ENCODE results near the gene CLCA2.

Gene CLCA2

GRCh38 chr1:86453664-86454063 is 29.7 kb downstream of the CLCA2 start (continued):
- TF ChIP-seq, protein P1, sequence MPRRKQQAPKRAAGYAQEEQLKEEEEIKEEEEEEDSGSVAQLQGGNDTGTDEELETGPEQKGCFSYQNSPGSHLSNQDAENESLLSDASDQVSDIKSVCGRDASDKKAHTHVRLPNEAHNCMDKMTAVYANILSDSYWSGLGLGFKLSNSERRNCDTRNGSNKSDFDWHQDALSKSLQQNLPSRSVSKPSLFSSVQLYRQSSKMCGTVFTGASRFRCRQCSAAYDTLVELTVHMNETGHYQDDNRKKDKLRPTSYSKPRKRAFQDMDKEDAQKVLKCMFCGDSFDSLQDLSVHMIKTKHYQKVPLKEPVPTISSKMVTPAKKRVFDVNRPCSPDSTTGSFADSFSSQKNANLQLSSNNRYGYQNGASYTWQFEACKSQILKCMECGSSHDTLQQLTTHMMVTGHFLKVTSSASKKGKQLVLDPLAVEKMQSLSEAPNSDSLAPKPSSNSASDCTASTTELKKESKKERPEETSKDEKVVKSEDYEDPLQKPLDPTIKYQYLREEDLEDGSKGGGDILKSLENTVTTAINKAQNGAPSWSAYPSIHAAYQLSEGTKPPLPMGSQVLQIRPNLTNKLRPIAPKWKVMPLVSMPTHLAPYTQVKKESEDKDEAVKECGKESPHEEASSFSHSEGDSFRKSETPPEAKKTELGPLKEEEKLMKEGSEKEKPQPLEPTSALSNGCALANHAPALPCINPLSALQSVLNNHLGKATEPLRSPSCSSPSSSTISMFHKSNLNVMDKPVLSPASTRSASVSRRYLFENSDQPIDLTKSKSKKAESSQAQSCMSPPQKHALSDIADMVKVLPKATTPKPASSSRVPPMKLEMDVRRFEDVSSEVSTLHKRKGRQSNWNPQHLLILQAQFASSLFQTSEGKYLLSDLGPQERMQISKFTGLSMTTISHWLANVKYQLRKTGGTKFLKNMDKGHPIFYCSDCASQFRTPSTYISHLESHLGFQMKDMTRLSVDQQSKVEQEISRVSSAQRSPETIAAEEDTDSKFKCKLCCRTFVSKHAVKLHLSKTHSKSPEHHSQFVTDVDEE (CRISPR knock-in tag; IDR thresholded peaks at IDR 0.05) = no peak
- TF ChIP-seq PPARA (CRISPR knock-in tag; IDR thresholded peaks at IDR 0.05; ENCODE audit: borderline replicate concordance) = no peak
- no peak for TF ChIP-seq ZNF565 (CRISPR knock-in tag; conservative IDR thresholded peaks at IDR 0.05; ENCODE audit: low read depth)
- no peak for TF ChIP-seq OSR1 (CRISPR knock-in tag; IDR thresholded peaks at IDR 0.05)
- TF ChIP-seq CSDC2 (CRISPR knock-in tag; IDR thresholded peaks at IDR 0.05) = no peak
- TF ChIP-seq, protein P2, sequence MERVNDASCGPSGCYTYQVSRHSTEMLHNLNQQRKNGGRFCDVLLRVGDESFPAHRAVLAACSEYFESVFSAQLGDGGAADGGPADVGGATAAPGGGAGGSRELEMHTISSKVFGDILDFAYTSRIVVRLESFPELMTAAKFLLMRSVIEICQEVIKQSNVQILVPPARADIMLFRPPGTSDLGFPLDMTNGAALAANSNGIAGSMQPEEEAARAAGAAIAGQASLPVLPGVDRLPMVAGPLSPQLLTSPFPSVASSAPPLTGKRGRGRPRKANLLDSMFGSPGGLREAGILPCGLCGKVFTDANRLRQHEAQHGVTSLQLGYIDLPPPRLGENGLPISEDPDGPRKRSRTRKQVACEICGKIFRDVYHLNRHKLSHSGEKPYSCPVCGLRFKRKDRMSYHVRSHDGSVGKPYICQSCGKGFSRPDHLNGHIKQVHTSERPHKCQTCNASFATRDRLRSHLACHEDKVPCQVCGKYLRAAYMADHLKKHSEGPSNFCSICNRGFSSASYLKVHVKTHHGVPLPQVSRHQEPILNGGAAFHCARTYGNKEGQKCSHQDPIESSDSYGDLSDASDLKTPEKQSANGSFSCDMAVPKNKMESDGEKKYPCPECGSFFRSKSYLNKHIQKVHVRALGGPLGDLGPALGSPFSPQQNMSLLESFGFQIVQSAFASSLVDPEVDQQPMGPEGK (CRISPR knock-in tag; IDR thresholded peaks at IDR 0.05; ENCODE audit: borderline replicate concordance) = no peak
- TF ChIP-seq ZFP3 (CRISPR knock-in tag; IDR thresholded peaks at IDR 0.05) = no peak
- TF ChIP-seq ZFP30 (CRISPR knock-in tag; IDR thresholded peaks at IDR 0.05) = no peak

GRCh38 chr1:86455073-86455472 is 31.1 kb downstream of the CLCA2 start:
- ATAC-seq = no peak
- TF ChIP-seq ESRRG (CRISPR knock-in tag; IDR thresholded peaks at IDR 0.05) (no peak), ZC3H10 (CRISPR knock-in tag; IDR thresholded peaks at IDR 0.05) (no peak)

GRCh38 chr1:86460998-86461397 is 37.0 kb downstream of the CLCA2 start:
- no peak for ATAC-seq
- TF ChIP-seq POU6F1 (CRISPR knock-in tag; IDR thresholded peaks at IDR 0.05; ENCODE audit: borderline replicate concordance, low read depth) (no peak), ZNF8 (CRISPR knock-in tag; IDR thresholded peaks at IDR 0.05) (no peak), ZFP30 (CRISPR knock-in tag; IDR thresholded peaks at IDR 0.05) (no peak), ISL1 (CRISPR knock-in tag; IDR thresholded peaks at IDR 0.05) (no peak), CSDC2 (CRISPR knock-in tag; IDR thresholded peaks at IDR 0.05) (no peak), CREB5 (CRISPR knock-in tag; IDR thresholded peaks at IDR 0.05; ENCODE audit: low read depth) (no peak), SNAI2 (CRISPR knock-in tag; IDR thresholded peaks at IDR 0.05) (no peak), ZFP3 (CRISPR knock-in tag; IDR thresholded peaks at IDR 0.05) (no peak)

- no peak for ATAC-seq
- TF ChIP-seq ZNF70 (CRISPR knock-in tag; IDR thresholded peaks at IDR 0.05) (no peak), ZNF8 (CRISPR knock-in tag; IDR thresholded peaks at IDR 0.05) (no peak), ZNF565 (CRISPR knock-in tag; conservative IDR thresholded peaks at IDR 0.05; ENCODE audit: low read depth) (no peak), ZFP3 (CRISPR knock-in tag; IDR thresholded peaks at IDR 0.05) (no peak)
These were observed 37.5 kb downstream of the CLCA2 start for GRCh38 chr1:86461482-86461881.

GRCh38 chr1:86464819-86465218 is 40.8 kb downstream of the CLCA2 start:
- no peak for TF ChIP-seq ZNF70 (CRISPR knock-in tag; IDR thresholded peaks at IDR 0.05)
- TF ChIP-seq, protein P1 (CRISPR knock-in tag; IDR thresholded peaks at IDR 0.05) = no peak
- no peak for TF ChIP-seq CSDC2 (CRISPR knock-in tag; IDR thresholded peaks at IDR 0.05)
- TF ChIP-seq TOX (CRISPR knock-in tag; IDR thresholded peaks at IDR 0.05; ENCODE audit: borderline replicate concordance) = no peak
- no peak for TF ChIP-seq ZNF8 (CRISPR knock-in tag; IDR thresholded peaks at IDR 0.05)
- TF ChIP-seq, protein P2 (CRISPR knock-in tag; IDR thresholded peaks at IDR 0.05; ENCODE audit: borderline replicate concordance) = no peak
- TF ChIP-seq SNAI2 (CRISPR knock-in tag; IDR thresholded peaks at IDR 0.05) = no peak
- TF ChIP-seq GLIS3 (CRISPR knock-in tag; IDR thresholded peaks at IDR 0.05) = no peak
- ATAC-seq = no peak

All from SK-N-SH treated with all-trans-retinoic acid at 6 μM for 48 hours (cell line).